GM23338 (cell line): ENCODE measurements around the gene CNNM4. TPM values are rescaled to one million over a fixed set of nuclear protein-coding genes. Genes with fewer than 3 reads are reported as not detected.

ENCODE experiments used
- ATAC-seq: fragments of 200-7000 bp; cut with Tn5 transposase; 3 replicates; pipeline ENCODE4 v1.9.1; 2020
- DNase-seq: peaks from one replicate; pipeline ENCODE4 v3.0.0-alpha.2; 2015; ENCODE audit warnings: low spot score
- H2AFZ ChIP-seq: fragments of 200-600 bp; sonication (generic); 2 replicates; pipeline ENCODE4 v1.8.0; 2016; ENCODE audit warnings: antibody characterized with exemption, mild to moderate bottlenecking, moderate library complexity
- H3F3A ChIP-seq: fragments of 200-600 bp; sonication (generic); replicated peaks from 2 replicates; pipeline ENCODE4 v1.8.0; 2017; ENCODE audit warnings: antibody characterized with exemption, mixed run types, low read depth
- H3K27ac ChIP-seq: fragments of 200-600 bp; sonication (generic); 2 replicates; pipeline ENCODE4 v1.6.1; 2016; ENCODE audit warnings: low read depth
- H3K27me3 ChIP-seq: fragments of 200-600 bp; sonication (generic); 2 replicates; pipeline ENCODE4 v1.8.0; 2016; ENCODE audit warnings: mild to moderate bottlenecking, mixed run types, moderate library complexity; ENCODE audit not compliant: insufficient read depth
- H3K36me3 ChIP-seq: fragments of 200-600 bp; sonication (generic); 2 replicates; pipeline ENCODE4 v1.8.0; 2016; ENCODE audit warnings: mild to moderate bottlenecking; ENCODE audit not compliant: insufficient read depth
- H3K4me1 ChIP-seq: fragments of 200-600 bp; sonication (generic); 2 replicates; pipeline ENCODE4 v1.8.0; 2016; ENCODE audit warnings: mild to moderate bottlenecking, moderate library complexity; ENCODE audit not compliant: insufficient read depth
- H3K4me2 ChIP-seq: fragments of 200-600 bp; sonication (generic); 2 replicates; pipeline ENCODE4 v1.7.1; 2017; ENCODE audit warnings: mixed run types
- H3K4me3 ChIP-seq: fragments of 200-600 bp; sonication (generic); 2 replicates; pipeline ENCODE4 v1.6.1; 2016; ENCODE audit warnings: mixed run types
- H3K79me2 ChIP-seq: fragments of 200-600 bp; sonication (generic); replicated peaks from 2 replicates; pipeline ENCODE4 v1.8.0; 2017; ENCODE audit warnings: mild to moderate bottlenecking; ENCODE audit not compliant: insufficient read depth
- H3K9me2 ChIP-seq: fragments of 200-600 bp; sonication (generic); 2 replicates; pipeline ENCODE4 v1.8.0; 2017; ENCODE audit not compliant: insufficient read depth
- H4K20me1 ChIP-seq: fragments of 200-600 bp; sonication (generic); replicated peaks from 2 replicates; pipeline ENCODE4 v1.8.0; 2017; ENCODE audit warnings: mild to moderate bottlenecking; ENCODE audit not compliant: insufficient read depth
- H3K27ac Mint-ChIP-seq: 2 replicates; pipeline ENCODE4 v1.8.0; 2020; ENCODE audit warnings: inconsistent platforms, mild to moderate bottlenecking, moderate library complexity, mixed read lengths
- H3K27me3 Mint-ChIP-seq: 3 replicates; pipeline ENCODE4 v1.8.0; 2022; ENCODE audit warnings: low read depth, mild to moderate bottlenecking, moderate library complexity, mixed read lengths, inconsistent platforms; ENCODE audit not compliant: insufficient read depth, poor library complexity
- H3K36me3 Mint-ChIP-seq: 3 replicates; pipeline ENCODE4 v1.8.0; 2021; ENCODE audit warnings: low read depth, mild to moderate bottlenecking, inconsistent platforms, moderate library complexity, mixed read lengths
- H3K4me1 Mint-ChIP-seq: 3 replicates; pipeline ENCODE4 v1.8.0; 2020; ENCODE audit warnings: mild to moderate bottlenecking, inconsistent platforms, mixed read lengths
- H3K4me3 Mint-ChIP-seq: 3 replicates; pipeline ENCODE4 v1.8.0; 2021; ENCODE audit warnings: moderate library complexity, mild to moderate bottlenecking, inconsistent platforms, mixed read lengths
- H3K9me3 Mint-ChIP-seq: 3 replicates; pipeline ENCODE4 v1.8.0; 2020; ENCODE audit warnings: moderate library complexity, mild to moderate bottlenecking, inconsistent platforms, mixed read lengths
- EZH2phosphoT487 ChIP-seq: fragments of 200-600 bp; sonication (generic); IDR thresholded peaks from one replicate; pipeline ENCODE4 v1.8.1; 2018; ENCODE audit warnings: antibody characterized with exemption; ENCODE audit not compliant: unreplicated experiment
- NANOG ChIP-seq: IDR thresholded peaks from 2 replicates; pipeline ENCODE4 v1.6.1; 2016; ENCODE audit warnings: antibody characterized with exemption, borderline replicate concordance
- POLR2AphosphoS5 ChIP-seq: IDR thresholded peaks from 2 replicates; pipeline ENCODE4 v1.6.1; 2016; ENCODE audit warnings: antibody characterized with exemption, low read depth
- STAT1 ChIP-seq: IDR thresholded peaks from one replicate; pipeline ENCODE4 v1.6.1; 2016; ENCODE audit warnings: antibody characterized with exemption; ENCODE audit not compliant: unreplicated experiment
- ZNF331 ChIP-seq: fragments of 250-450 bp; sonication (Bioruptor Pico); IDR thresholded peaks from 2 replicates; pipeline ENCODE4 v1.5.0; 2020; ENCODE audit warnings: low read depth, mild to moderate bottlenecking, moderate library complexity
- polyA plus RNA-seq: library from polyadenylated mRNA; unstranded; fragments of >200 nt; fragmentation: Nextera tagmentation; extraction: Ambion mirVana; gene quantifications from 2 replicates; pipeline ENCODE4 v1.2.1, GENCODE V29; 2016
- total RNA-seq: library from RNA; depleted of rRNA; stranded (reverse); fragments of >200 nt; shearing (Covaris generic); gene quantifications from 2 replicates; pipeline ENCODE4 v1.2.3, GENCODE V29; 2014
- TF ChIP-seq, protein P1 (sequence below): IDR thresholded peaks from one replicate; pipeline ENCODE4 v1.6.1; 2018; ENCODE audit warnings: antibody characterized with exemption; ENCODE audit not compliant: unreplicated experiment
- TF ChIP-seq, protein P2 (sequence below), 2 experiments: fragments of 200-600 bp in 1 of 2; sonication (generic) in 1 of 2; conservative IDR thresholded peaks; 2 replicates each; pipeline versions ENCODE4 v1.5.1 to v1.6.1; 2016 to 2017; ENCODE audit warnings: antibody characterized with exemption in 2 of 2, low read depth in 2 of 2, mild to moderate bottlenecking in 2 of 2, moderate library complexity in 1 of 2
- TF ChIP-seq, protein P3 (sequence below): IDR thresholded peaks from 2 replicates; pipeline ENCODE4 v1.6.1; 2016; ENCODE audit warnings: antibody characterized with exemption

Gene CNNM4
- total and polyA plus RNA-seq, 2 experiments from 2014 or later = 2.9 to 12.9 TPM

- ATAC-seq = no peak
- Histone ChIP-seq H3K4me2 (no peak overlapping the region), H3F3A (no peaks in the 10 kb centered on the region; the same call in 1 of the 2 replicates), H3K79me2 (no peaks in the 10 kb centered on the region), H2AFZ (no peak overlapping the region), H3K36me3 (no peaks in the 10 kb centered on the region), H4K20me1 (no peaks in the 10 kb centered on the region), H3K4me1 (no peaks in the 10 kb centered on the region), H3K27ac (no peak overlapping the region), H3K27me3 (no peaks in the 10 kb centered on the region), H3K9me2 (no peaks in the 10 kb centered on the region), H3K4me3 (no peak overlapping the region)
- TF ChIP-seq, protein P1, sequence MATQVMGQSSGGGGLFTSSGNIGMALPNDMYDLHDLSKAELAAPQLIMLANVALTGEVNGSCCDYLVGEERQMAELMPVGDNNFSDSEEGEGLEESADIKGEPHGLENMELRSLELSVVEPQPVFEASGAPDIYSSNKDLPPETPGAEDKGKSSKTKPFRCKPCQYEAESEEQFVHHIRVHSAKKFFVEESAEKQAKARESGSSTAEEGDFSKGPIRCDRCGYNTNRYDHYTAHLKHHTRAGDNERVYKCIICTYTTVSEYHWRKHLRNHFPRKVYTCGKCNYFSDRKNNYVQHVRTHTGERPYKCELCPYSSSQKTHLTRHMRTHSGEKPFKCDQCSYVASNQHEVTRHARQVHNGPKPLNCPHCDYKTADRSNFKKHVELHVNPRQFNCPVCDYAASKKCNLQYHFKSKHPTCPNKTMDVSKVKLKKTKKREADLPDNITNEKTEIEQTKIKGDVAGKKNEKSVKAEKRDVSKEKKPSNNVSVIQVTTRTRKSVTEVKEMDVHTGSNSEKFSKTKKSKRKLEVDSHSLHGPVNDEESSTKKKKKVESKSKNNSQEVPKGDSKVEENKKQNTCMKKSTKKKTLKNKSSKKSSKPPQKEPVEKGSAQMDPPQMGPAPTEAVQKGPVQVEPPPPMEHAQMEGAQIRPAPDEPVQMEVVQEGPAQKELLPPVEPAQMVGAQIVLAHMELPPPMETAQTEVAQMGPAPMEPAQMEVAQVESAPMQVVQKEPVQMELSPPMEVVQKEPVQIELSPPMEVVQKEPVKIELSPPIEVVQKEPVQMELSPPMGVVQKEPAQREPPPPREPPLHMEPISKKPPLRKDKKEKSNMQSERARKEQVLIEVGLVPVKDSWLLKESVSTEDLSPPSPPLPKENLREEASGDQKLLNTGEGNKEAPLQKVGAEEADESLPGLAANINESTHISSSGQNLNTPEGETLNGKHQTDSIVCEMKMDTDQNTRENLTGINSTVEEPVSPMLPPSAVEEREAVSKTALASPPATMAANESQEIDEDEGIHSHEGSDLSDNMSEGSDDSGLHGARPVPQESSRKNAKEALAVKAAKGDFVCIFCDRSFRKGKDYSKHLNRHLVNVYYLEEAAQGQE = no peak
- TF ChIP-seq, protein P2, sequence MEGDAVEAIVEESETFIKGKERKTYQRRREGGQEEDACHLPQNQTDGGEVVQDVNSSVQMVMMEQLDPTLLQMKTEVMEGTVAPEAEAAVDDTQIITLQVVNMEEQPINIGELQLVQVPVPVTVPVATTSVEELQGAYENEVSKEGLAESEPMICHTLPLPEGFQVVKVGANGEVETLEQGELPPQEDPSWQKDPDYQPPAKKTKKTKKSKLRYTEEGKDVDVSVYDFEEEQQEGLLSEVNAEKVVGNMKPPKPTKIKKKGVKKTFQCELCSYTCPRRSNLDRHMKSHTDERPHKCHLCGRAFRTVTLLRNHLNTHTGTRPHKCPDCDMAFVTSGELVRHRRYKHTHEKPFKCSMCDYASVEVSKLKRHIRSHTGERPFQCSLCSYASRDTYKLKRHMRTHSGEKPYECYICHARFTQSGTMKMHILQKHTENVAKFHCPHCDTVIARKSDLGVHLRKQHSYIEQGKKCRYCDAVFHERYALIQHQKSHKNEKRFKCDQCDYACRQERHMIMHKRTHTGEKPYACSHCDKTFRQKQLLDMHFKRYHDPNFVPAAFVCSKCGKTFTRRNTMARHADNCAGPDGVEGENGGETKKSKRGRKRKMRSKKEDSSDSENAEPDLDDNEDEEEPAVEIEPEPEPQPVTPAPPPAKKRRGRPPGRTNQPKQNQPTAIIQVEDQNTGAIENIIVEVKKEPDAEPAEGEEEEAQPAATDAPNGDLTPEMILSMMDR (conservative IDR thresholded peaks at IDR 0.05; ENCODE audit: low read depth in 2 of 2) = no peak
- TF ChIP-seq STAT1 (no peak), POLR2AphosphoS5 (no peak), NANOG (no peak), ZNF331 (CRISPR knock-in tag) (no peak), EZH2phosphoT487 (no peak)
- TF ChIP-seq, protein P3, sequence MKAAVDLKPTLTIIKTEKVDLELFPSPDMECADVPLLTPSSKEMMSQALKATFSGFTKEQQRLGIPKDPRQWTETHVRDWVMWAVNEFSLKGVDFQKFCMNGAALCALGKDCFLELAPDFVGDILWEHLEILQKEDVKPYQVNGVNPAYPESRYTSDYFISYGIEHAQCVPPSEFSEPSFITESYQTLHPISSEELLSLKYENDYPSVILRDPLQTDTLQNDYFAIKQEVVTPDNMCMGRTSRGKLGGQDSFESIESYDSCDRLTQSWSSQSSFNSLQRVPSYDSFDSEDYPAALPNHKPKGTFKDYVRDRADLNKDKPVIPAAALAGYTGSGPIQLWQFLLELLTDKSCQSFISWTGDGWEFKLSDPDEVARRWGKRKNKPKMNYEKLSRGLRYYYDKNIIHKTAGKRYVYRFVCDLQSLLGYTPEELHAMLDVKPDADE = no peak
- peaks cover 6% of the 10 kb centered on the region; the same call in 1 of the 3 replicates for H3K9me3 Mint-ChIP-seq
- H3K27ac Mint-ChIP-seq = no peak overlapping the region
- H3K36me3 Mint-ChIP-seq = peaks cover 13% of the 10 kb centered on the region; the same call in 2 of the 3 replicates
- H3K27me3 Mint-ChIP-seq = peaks cover 2% of the 10 kb centered on the region
- no peaks in the 10 kb centered on the region for H3K4me1 Mint-ChIP-seq
- no peak overlapping the region for H3K4me3 Mint-ChIP-seq
- no peak for DNase-seq
These were observed 45.9 kb downstream of the CNNM4 start for GRCh38 chr2:96806468-96807126.

- H3K27me3 Mint-ChIP-seq = peaks cover 2% of the 10 kb centered on the region
- no peak for ATAC-seq
- H3K4me1 ChIP-seq = no peaks in the 10 kb centered on the region
- H3K27ac ChIP-seq = no peak overlapping the region
- H3K27me3 ChIP-seq = no peaks in the 10 kb centered on the region
- no peaks in the 10 kb centered on the region; the same call in 1 of the 2 replicates for H3F3A ChIP-seq
- no peaks in the 10 kb centered on the region for H3K4me1 Mint-ChIP-seq
- TF ChIP-seq STAT1 = no peak
- peaks cover 13% of the 10 kb centered on the region; the same call in 2 of the 3 replicates for H3K36me3 Mint-ChIP-seq
- no peak overlapping the region for H2AFZ ChIP-seq
- H3K27ac Mint-ChIP-seq = no peak overlapping the region
- H3K79me2 ChIP-seq = no peaks in the 10 kb centered on the region
- no peak for DNase-seq
- no peak overlapping the region for H3K4me3 Mint-ChIP-seq
- no peaks in the 10 kb centered on the region for H4K20me1 ChIP-seq
- H3K9me3 Mint-ChIP-seq = peaks cover 6% of the 10 kb centered on the region; the same call in 1 of the 3 replicates
- H3K4me2 ChIP-seq = no peak overlapping the region
- H3K36me3 ChIP-seq = no peaks in the 10 kb centered on the region
- no peak overlapping the region for H3K4me3 ChIP-seq
- H3K9me2 ChIP-seq = no peaks in the 10 kb centered on the region
These were observed 46.4 kb downstream of the CNNM4 start for GRCh38 chr2:96807127-96807471.
